GM12875 (cell line): ENCODE results near the gene CNEP1R1.

Experiments used
- H3K4me3 ChIP-seq: one replicate; pipeline ENCODE4 v1.5.1; 2011; ENCODE audit warnings: low read depth, low read length, control low read depth
- TF ChIP-seq, protein P1 (sequence below): IDR thresholded peaks from 2 replicates; pipeline ENCODE4 v1.5.1; 2011; ENCODE audit warnings: low read depth, mild to moderate bottlenecking, control low read depth, inconsistent platforms, low read length, moderate library complexity, borderline replicate concordance; ENCODE audit not compliant: insufficient read depth

Gene CNEP1R1, protein sequence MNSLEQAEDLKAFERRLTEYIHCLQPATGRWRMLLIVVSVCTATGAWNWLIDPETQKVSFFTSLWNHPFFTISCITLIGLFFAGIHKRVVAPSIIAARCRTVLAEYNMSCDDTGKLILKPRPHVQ

DNA sequence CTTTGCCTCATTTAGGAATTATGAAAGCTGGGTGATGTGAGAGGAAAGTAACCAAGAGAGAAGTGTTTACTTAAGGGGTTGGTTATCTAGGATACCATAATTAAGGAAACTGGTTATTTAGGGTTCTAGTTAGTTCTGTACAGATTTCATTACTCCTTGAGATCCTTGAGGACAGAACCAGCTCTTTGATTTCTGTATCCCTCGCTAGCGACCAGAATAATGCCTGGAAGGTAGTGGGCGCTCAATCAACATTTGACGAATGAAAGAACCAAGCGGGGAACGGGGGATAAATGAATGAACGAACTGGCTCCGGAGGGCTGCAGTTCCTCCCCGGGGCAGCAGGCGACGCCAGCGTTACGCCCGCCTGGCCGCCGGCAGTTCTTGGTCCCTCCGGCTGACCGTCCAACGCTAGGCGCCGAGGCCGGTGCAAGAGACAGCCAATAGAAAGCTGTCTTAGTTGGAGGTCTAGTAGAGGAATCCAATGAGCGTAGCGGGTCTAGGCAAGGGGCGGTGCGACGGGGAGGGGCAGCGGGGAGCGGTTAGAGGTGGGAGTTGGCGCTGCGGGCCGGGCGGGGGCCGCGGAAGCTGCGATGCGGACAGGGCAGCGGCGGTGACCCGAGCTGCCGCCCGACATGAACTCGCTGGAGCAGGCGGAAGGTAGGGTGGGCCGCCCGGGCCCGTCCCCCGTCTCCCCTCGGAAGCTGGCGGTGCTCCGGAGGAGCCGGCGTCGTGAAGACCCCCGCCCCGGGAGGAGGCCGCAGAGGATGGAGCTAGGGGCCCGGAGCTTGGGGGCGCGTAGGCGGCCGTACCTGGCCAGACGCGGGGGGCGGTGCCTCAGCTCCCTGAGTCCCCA is at the start of gene CNEP1R1:
TSS of gene CNEP1R1 (plus strand) at position 542 of the 853 bp plus-strand sequence. CDS start at position 633, 91 bp downstream.
- TF ChIP-seq, protein P1, sequence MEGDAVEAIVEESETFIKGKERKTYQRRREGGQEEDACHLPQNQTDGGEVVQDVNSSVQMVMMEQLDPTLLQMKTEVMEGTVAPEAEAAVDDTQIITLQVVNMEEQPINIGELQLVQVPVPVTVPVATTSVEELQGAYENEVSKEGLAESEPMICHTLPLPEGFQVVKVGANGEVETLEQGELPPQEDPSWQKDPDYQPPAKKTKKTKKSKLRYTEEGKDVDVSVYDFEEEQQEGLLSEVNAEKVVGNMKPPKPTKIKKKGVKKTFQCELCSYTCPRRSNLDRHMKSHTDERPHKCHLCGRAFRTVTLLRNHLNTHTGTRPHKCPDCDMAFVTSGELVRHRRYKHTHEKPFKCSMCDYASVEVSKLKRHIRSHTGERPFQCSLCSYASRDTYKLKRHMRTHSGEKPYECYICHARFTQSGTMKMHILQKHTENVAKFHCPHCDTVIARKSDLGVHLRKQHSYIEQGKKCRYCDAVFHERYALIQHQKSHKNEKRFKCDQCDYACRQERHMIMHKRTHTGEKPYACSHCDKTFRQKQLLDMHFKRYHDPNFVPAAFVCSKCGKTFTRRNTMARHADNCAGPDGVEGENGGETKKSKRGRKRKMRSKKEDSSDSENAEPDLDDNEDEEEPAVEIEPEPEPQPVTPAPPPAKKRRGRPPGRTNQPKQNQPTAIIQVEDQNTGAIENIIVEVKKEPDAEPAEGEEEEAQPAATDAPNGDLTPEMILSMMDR: peak; percentile 100
- H3K4me3 ChIP-seq: peak within 1 kb of the TSS; percentile 87

DNA sequence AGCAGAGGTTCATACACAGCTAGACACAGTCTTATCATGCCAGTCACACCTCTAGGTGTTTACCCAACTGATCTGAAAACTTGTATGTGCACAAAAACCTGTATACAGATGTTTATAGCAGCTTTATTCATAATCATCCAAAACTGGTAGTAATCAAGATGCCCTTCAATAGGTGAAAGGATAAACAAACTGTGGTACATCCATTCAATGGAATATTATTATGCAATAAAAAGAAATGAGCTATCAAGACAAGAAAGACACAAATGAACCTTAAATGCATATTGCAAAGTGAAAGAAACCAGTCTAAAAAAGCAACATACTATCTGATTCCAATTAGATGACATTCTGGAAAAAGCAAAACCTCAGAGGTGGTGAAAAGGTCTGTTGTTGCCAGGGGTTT is 47.6 kb upstream of the CNEP1R1 start:
- no peak overlapping the region for H3K4me3 ChIP-seq
- TF ChIP-seq, protein P1: no peak

DNA sequence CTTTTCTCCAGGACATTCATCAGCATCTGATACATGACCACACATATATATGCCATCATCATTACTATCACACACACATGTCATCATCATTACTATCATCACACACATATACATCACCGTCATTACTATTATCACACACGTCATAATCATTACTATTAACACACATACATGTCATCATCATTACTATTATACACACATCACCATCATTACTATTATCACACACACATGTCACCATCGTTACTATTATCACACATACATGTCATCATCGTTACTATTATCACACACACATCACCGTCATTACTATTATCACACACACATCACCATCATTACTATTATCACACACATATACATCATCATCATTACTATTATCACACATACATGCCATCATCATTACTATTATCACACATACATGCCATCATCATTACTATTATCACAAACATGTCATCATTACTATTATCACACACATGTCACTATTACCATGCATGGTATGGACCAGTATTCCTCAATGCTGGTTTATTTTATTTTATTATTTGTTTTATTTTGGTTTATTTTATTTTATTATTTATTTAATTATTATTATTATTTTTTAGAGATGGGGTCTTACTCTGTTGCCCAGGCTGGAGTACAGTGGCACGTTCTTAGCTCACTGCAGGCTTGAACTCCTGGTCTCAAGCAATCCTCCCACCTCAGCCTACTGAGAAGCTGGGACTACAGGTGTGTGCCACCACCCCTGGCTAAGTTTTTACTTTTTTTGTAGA is 46.3 kb upstream of the CNEP1R1 start:
- TF ChIP-seq, protein P1: no peak

DNA sequence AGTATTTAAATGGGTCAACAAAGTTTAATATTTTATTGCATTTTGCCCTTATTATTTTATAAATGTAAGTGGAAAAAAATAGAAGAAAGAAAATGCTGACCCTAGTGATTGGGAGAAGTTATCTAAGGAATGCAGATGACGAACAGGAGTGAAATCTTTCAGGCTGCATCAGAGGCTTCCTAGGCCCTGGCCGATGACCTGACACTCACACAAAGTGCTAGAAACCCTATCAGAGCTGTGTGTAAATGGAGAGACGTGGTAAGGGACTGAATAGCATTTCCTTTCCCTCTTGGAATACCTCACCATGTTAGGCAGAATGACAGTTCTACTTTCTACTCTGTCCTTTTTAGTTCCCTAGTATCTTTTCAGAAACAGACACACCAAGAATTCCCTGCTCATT is 44.9 kb upstream of the CNEP1R1 start:
- TF ChIP-seq, protein P1: no peak
- no peak overlapping the region for H3K4me3 ChIP-seq

More for the DNA sequence above, 46.3 kb upstream of the CNEP1R1 start:
- H3K4me3 ChIP-seq: no peak overlapping the region

DNA sequence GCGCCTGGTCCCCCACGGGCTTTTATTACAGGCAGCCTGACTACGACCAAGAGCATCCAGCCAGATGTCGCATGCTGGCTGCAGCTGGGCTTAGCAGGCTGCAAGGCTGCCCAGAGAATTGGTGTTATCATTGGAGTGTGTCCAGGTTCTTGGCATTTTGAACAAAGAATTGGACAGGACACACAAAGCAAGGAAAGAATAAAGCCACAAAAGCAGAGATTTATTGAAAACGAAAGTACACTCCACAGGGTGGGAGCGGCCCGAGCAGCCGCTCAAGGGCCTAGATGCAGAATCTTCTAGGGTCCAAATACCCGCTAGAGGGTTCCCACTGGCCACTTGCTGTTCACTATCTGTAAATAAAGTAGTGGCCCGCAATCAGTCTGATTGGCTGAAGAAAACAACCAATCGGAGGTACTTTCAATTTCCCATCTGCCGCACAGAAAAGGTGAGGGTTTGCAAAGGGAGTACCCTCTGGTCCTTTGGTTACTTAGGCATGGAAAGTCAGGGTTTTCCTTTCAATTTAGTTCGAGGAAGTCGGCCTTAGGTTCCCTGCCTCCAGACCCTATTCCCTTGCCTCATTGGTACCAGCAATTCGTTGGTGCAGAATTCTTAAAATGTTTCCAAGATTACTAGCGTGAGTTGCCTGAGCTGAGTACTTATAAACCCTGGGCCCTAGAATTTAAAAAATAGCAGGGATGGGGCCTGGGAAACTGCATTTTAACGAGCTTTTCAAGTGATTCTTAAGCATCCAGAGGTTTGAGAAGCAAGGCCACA is 38.5 kb upstream of the CNEP1R1 start:
- TF ChIP-seq, protein P1: no peak
- no peak overlapping the region for H3K4me3 ChIP-seq

DNA sequence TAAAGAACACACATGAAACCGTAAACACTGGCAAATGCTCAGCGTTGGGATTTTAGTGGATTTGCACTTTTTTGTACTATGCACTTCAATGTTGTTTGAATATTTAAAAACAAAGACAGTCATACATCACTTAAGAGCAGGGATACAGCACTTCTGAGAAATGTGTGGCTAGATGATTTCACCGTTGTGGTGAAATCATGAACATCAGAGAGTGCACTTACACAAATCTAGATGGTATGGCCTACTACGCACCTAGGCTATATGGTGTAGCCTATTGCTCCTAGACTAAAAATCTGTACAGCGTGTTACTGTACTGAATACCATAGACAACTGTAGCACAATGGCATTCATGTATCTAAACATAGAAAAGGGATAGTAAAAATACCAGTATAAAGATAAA is 37.6 kb upstream of the CNEP1R1 start:
- no peak overlapping the region for H3K4me3 ChIP-seq
- TF ChIP-seq, protein P1: no peak
